ENCODE results near the gene SRR. TPM values are rescaled to one million over a fixed set of nuclear protein-coding genes. Genes with fewer than 3 reads are reported as not detected.

Gene SRR
- total and polyA plus RNA-seq, 5 donors from 2014 or later = 2.9 to 9.2 (median 7.8) TPM

- no peak for ATAC-seq (ENCODE audit: low read depth in 2 of 2)
- no peaks in the 10 kb centered on the region for H3K27me3 Mint-ChIP-seq
- Histone ChIP-seq H3K9me3 (ENCODE audit: control insufficient read depth in 2 of 2, low read length in 2 of 2) (no peaks in the 10 kb centered on the region), H3K27me3 (ENCODE audit: control insufficient read depth, insufficient read depth, low read length) (no peaks in the 10 kb centered on the region), H3K27ac (ENCODE audit: insufficient read depth, low read length, poor library complexity, severe bottlenecking) (no peak overlapping the region), H3K4me1 (ENCODE audit: control insufficient read depth, insufficient read depth, low read length, poor library complexity, severe bottlenecking) (no peaks in the 10 kb centered on the region), H3K4me3 (ENCODE audit: low read depth, low read length) (no peak overlapping the region), H3K36me3 (ENCODE audit: control insufficient read depth, insufficient read depth, low read length) (peaks cover 6% of the 10 kb centered on the region)
- H3K9me3 Mint-ChIP-seq = no peaks in the 10 kb centered on the region
- no peak overlapping the region for H3K4me3 Mint-ChIP-seq
- DNase-seq = no peak
- peaks cover 0 to 4% (median 2%) of the 10 kb centered on the region in 4 donors for H3K4me1 Mint-ChIP-seq
- peaks cover 3% of the 10 kb centered on the region for H3K36me3 Mint-ChIP-seq
- no peak overlapping the region for H3K27ac Mint-ChIP-seq
These were observed 14.0 kb downstream of the SRR start for GRCh38 chr17:2317796-2318195.

GRCh38 chr17:2319051-2319450, 15.3 kb downstream of the SRR start:
- Histone ChIP-seq H3K27me3 (ENCODE audit: control insufficient read depth, insufficient read depth, low read length) (no peaks in the 10 kb centered on the region), H3K36me3 (ENCODE audit: control insufficient read depth, insufficient read depth, low read length) (peaks cover 19% of the 10 kb centered on the region), H3K27ac (ENCODE audit: insufficient read depth, low read length, poor library complexity, severe bottlenecking) (no peak overlapping the region), H3K4me1 (ENCODE audit: control insufficient read depth, insufficient read depth, low read length, poor library complexity, severe bottlenecking) (no peaks in the 10 kb centered on the region), H3K9me3 (ENCODE audit: control insufficient read depth in 2 of 2, low read length in 2 of 2) (no peaks in the 10 kb centered on the region), H3K4me3 (ENCODE audit: low read depth, low read length) (no peak overlapping the region)
- Mint-ChIP-seq H3K4me3 (no peak overlapping the region), H3K27me3 (no peaks in the 10 kb centered on the region), H3K36me3 (peaks cover 11% of the 10 kb centered on the region), H3K9me3 (no peaks in the 10 kb centered on the region), H3K4me1 (peaks cover 0 to 4% (median 2%) of the 10 kb centered on the region in 4 donors), H3K27ac (peak overlapping the region in 1 of 3 donors; percentile 70)
- no peak for DNase-seq
- no peak for ATAC-seq (ENCODE audit: low read depth in 2 of 2)

GRCh38 chr17:2321399-2321798, 17.6 kb downstream of the SRR start:
- no peak for DNase-seq
- Mint-ChIP-seq H3K4me1 (peaks cover 0 to 8% (median 0%) of the 10 kb centered on the region in 4 donors), H3K27ac (no peak overlapping the region), H3K9me3 (no peaks in the 10 kb centered on the region), H3K4me3 (no peak overlapping the region), H3K27me3 (no peaks in the 10 kb centered on the region), H3K36me3 (peaks cover 27% of the 10 kb centered on the region)
- no peak for ATAC-seq (ENCODE audit: low read depth in 2 of 2)
- H3K27me3 ChIP-seq (ENCODE audit: control insufficient read depth, insufficient read depth, low read length) = no peaks in the 10 kb centered on the region
- no peak overlapping the region for H3K4me3 ChIP-seq (ENCODE audit: low read depth, low read length)
- no peaks in the 10 kb centered on the region for H3K4me1 ChIP-seq (ENCODE audit: control insufficient read depth, insufficient read depth, low read length, poor library complexity, severe bottlenecking)
- no peaks in the 10 kb centered on the region for H3K9me3 ChIP-seq (ENCODE audit: control insufficient read depth in 2 of 2, low read length in 2 of 2)
- H3K27ac ChIP-seq (ENCODE audit: insufficient read depth, low read length, poor library complexity, severe bottlenecking) = no peak overlapping the region
- peaks cover 40% of the 10 kb centered on the region for H3K36me3 ChIP-seq (ENCODE audit: control insufficient read depth, insufficient read depth, low read length)

GRCh38 chr17:2323629-2324314, 20.0 kb downstream of the SRR start:
- DNase-seq (no peak), ATAC-seq (ENCODE audit: low read depth in 2 of 2) (no peak)
- Mint-ChIP-seq H3K4me3 (no peak overlapping the region), H3K9me3 (no peaks in the 10 kb centered on the region), H3K27me3 (no peaks in the 10 kb centered on the region), H3K36me3 (peaks cover 32% of the 10 kb centered on the region), H3K4me1 (peaks cover 0 to 8% (median 0%) of the 10 kb centered on the region in 4 donors), H3K27ac (no peak overlapping the region)
- Histone ChIP-seq H3K4me1 (ENCODE audit: control insufficient read depth, insufficient read depth, low read length, poor library complexity, severe bottlenecking) (no peaks in the 10 kb centered on the region), H3K27me3 (ENCODE audit: control insufficient read depth, insufficient read depth, low read length) (no peaks in the 10 kb centered on the region), H3K9me3 (ENCODE audit: control insufficient read depth in 2 of 2, low read length in 2 of 2) (no peaks in the 10 kb centered on the region), H3K27ac (ENCODE audit: insufficient read depth, low read length, poor library complexity, severe bottlenecking) (no peak overlapping the region), H3K36me3 (ENCODE audit: control insufficient read depth, insufficient read depth, low read length) (peaks cover 56% of the 10 kb centered on the region), H3K4me3 (ENCODE audit: low read depth, low read length) (no peak overlapping the region)

- Histone ChIP-seq H3K4me1 (ENCODE audit: control insufficient read depth, insufficient read depth, low read length, poor library complexity, severe bottlenecking) (peaks cover 11% of the 10 kb centered on the region), H3K4me3 (ENCODE audit: low read depth, low read length) (no peak overlapping the region), H3K27ac (ENCODE audit: insufficient read depth, low read length, poor library complexity, severe bottlenecking) (no peak overlapping the region), H3K9me3 (ENCODE audit: control insufficient read depth in 2 of 2, low read length in 2 of 2) (no peaks in the 10 kb centered on the region), H3K27me3 (ENCODE audit: control insufficient read depth, insufficient read depth, low read length) (no peaks in the 10 kb centered on the region), H3K36me3 (ENCODE audit: control insufficient read depth, insufficient read depth, low read length) (peaks cover 78% of the 10 kb centered on the region)
- Mint-ChIP-seq H3K36me3 (peaks cover 22% of the 10 kb centered on the region), H3K9me3 (no peaks in the 10 kb centered on the region), H3K4me1 (peaks cover 15 to 22% (median 16%) of the 10 kb centered on the region in 4 donors), H3K27ac (no peak overlapping the region), H3K4me3 (no peak overlapping the region), H3K27me3 (no peaks in the 10 kb centered on the region)
- DNase-seq (no peak), ATAC-seq (ENCODE audit: low read depth in 2 of 2) (no peak)
These were observed 27.6 kb downstream of the SRR start for GRCh38 chr17:2331303-2331702.

- no peak for DNase-seq
- Mint-ChIP-seq H3K27ac (peak overlapping the region; percentile 95 to 97 (median 97)), H3K27me3 (no peaks in the 10 kb centered on the region), H3K4me3 (peak overlapping the region in 3 of 4 donors; percentile 98 to 99 (median 99)), H3K4me1 (peaks cover 9 to 36% (median 18%) of the 10 kb centered on the region in 4 donors), H3K36me3 (peaks cover 8% of the 10 kb centered on the region), H3K9me3 (no peaks in the 10 kb centered on the region)
- Histone ChIP-seq H3K4me3 (ENCODE audit: low read depth, low read length) (peak overlapping the region; percentile 93), H3K27me3 (ENCODE audit: control insufficient read depth, insufficient read depth, low read length) (no peaks in the 10 kb centered on the region), H3K4me1 (ENCODE audit: control insufficient read depth, insufficient read depth, low read length, poor library complexity, severe bottlenecking) (peaks cover 19% of the 10 kb centered on the region), H3K36me3 (ENCODE audit: control insufficient read depth, insufficient read depth, low read length) (peaks cover 43% of the 10 kb centered on the region), H3K9me3 (ENCODE audit: control insufficient read depth in 2 of 2, low read length in 2 of 2) (no peaks in the 10 kb centered on the region), H3K27ac (ENCODE audit: insufficient read depth, low read length, poor library complexity, severe bottlenecking) (peak overlapping the region; percentile 79)
- no peak for ATAC-seq (ENCODE audit: low read depth in 2 of 2)
These were observed 32.0 kb downstream of the SRR start for GRCh38 chr17:2335726-2336214.

GRCh38 chr17:2336215-2336851, 32.6 kb downstream of the SRR start, which contains the start of gene TSR1:
Gene TSR1, minus strand, starts transcription at chr17:2336457. Its CDS starts 30 bp downstream, at chr17:2336427.
- H3K4me1 Mint-ChIP-seq = peaks cover 9 to 36% (median 18%) of the 10 kb centered on the region in 4 donors
- H3K27ac ChIP-seq (ENCODE audit: insufficient read depth, low read length, poor library complexity, severe bottlenecking) = peak within 1 kb of the TSS; percentile 79
- H3K36me3 Mint-ChIP-seq = peaks cover 8% of the 10 kb centered on the region
- no peaks in the 10 kb centered on the region for H3K9me3 ChIP-seq (ENCODE audit: control insufficient read depth in 2 of 2, low read length in 2 of 2)
- DNase-seq (peak; percentile 85 to 92 (median 88)), ATAC-seq (ENCODE audit: low read depth in 2 of 2) (peak; percentile 90 to 93)
- peak within 1 kb of the TSS; percentile 93 for H3K4me3 ChIP-seq (ENCODE audit: low read depth, low read length)
- H3K4me3 Mint-ChIP-seq = peak within 1 kb of the TSS in 3 of 4 donors; percentile 98 to 99 (median 99)
- H3K27ac Mint-ChIP-seq = peak within 1 kb of the TSS; percentile 95 to 97 (median 97)
- peaks cover 38% of the 10 kb centered on the region for H3K36me3 ChIP-seq (ENCODE audit: control insufficient read depth, insufficient read depth, low read length)
- no peaks in the 10 kb centered on the region for H3K27me3 Mint-ChIP-seq
- no peaks in the 10 kb centered on the region for H3K27me3 ChIP-seq (ENCODE audit: control insufficient read depth, insufficient read depth, low read length)
- H3K4me1 ChIP-seq (ENCODE audit: control insufficient read depth, insufficient read depth, low read length, poor library complexity, severe bottlenecking) = peaks cover 19% of the 10 kb centered on the region
- H3K9me3 Mint-ChIP-seq = no peaks in the 10 kb centered on the region
